Measurements from ENCODE around the gene PNMA6F.

PNMA6F gene

GRCh38 chrX:153321381-153322124 lies at the start of gene PNMA6F:
Gene PNMA6F, minus strand, starts transcription at chrX:153321767. Its CDS starts 1,093 bp downstream, at chrX:153320674.
- no peak for DNase-seq (ENCODE audit: low read depth in 2 of 3, low spot score in 1 of 3)

GRCh38 chrX:153371256-153371655 lies 49.7 kb upstream of the PNMA6F start:
- DNase-seq (ENCODE audit: low read depth in 2 of 3, low spot score in 1 of 3), result no peak

- no peak for DNase-seq (ENCODE audit: low read depth in 2 of 3, low spot score in 1 of 3)
Observed at GRCh38 chrX:153370293-153371055, 48.9 kb upstream of the PNMA6F start.

DNA sequence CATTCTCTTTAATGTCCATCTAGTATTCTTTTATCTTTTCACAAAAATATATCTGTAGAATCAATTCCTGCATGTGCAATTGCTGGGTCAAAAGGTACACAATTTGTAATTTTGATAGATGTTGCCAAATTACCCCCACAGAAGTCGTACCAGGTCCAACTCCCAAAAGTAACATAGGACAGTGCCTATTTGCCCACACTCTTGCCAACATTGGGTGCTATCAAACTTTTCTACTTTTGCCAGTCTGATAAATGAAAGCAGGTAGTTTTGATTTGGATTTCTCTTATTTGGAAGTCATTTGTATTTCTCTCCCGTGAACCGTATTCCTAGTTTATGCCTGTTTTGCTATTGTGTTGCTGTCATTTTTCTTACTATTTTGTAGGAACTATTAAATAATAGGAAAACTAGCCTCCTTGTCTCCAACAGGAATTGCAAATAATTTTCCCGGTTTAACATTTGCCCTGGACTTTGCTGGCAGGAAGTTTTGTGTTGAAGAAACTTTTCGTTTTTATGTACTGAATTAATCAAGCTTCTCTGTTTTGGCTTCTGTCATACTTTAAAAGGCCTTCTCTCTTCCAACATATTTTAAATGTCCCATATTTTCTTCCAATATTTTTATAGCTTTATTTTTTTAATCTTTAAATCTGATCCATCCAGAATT lies 45.4 kb upstream of the PNMA6F start:
- DNase-seq (ENCODE audit: low read depth in 2 of 3, low spot score in 1 of 3), result no peak

- no peak for DNase-seq (ENCODE audit: low read depth in 2 of 3, low spot score in 1 of 3)
Observed at GRCh38 chrX:153366119-153366518, 44.6 kb upstream of the PNMA6F start.

- DNase-seq (ENCODE audit: low read depth in 2 of 3, low spot score in 1 of 3), result no peak
Observed at GRCh38 chrX:153365670-153366069, 44.1 kb upstream of the PNMA6F start.

GRCh38 chrX:153361781-153362397 lies 40.3 kb upstream of the PNMA6F start:
- DNase-seq (ENCODE audit: low read depth in 2 of 3, low spot score in 1 of 3), result no peak

- no peak for DNase-seq (ENCODE audit: low read depth in 2 of 3, low spot score in 1 of 3)
Observed at GRCh38 chrX:153357877-153358276, 36.3 kb upstream of the PNMA6F start.

GRCh38 chrX:153353416-153353815 lies 31.8 kb upstream of the PNMA6F start:
- DNase-seq (ENCODE audit: low read depth in 2 of 3, low spot score in 1 of 3), result no peak

- no peak for DNase-seq (ENCODE audit: low read depth in 2 of 3, low spot score in 1 of 3)
Observed at GRCh38 chrX:153352858-153353257, 31.3 kb upstream of the PNMA6F start.

GRCh38 chrX:153351981-153352380 lies 30.4 kb upstream of the PNMA6F start:
- DNase-seq (ENCODE audit: low read depth in 2 of 3, low spot score in 1 of 3), result no peak

DNA sequence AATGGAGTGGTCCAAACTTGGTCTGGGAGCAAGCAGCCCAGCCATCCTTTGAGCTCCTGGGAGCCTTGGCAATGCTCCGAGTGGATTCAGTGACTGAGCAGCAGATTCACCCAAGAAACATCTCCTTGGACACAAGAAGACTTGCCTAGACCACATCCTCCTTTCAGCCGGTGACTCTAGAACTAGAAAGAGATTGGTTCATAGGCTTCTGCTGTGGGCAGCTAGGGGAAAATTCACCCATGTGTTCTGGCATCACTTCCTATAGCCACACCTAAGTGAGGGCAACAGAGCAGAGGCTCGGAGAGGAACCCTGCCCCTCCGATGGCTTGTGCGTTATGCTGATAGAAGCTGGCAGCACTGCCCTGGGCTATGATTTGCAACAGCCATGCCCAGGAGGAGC lies 28.4 kb upstream of the PNMA6F start:
- no peak for DNase-seq (ENCODE audit: low read depth in 2 of 3, low spot score in 1 of 3)

DNA sequence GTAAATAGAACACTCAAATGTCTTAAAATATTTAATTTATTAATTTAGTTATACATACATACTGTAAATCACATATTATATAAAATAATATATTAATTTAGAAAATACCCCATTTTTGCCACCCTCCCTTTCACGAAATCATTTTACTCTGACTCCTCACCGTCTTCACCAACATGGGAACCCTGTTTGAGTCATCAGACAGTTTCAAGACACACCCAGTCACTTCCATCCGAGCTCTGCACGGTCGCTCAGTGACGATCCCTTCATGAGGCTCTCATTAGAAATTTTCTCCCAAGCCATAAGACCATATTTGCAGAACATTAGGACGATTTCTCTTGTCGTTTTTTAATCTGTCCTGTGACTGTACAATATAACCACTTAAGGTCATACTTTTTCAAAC lies 26.9 kb upstream of the PNMA6F start:
- DNase-seq (ENCODE audit: low read depth in 2 of 3, low spot score in 1 of 3), result no peak

DNA sequence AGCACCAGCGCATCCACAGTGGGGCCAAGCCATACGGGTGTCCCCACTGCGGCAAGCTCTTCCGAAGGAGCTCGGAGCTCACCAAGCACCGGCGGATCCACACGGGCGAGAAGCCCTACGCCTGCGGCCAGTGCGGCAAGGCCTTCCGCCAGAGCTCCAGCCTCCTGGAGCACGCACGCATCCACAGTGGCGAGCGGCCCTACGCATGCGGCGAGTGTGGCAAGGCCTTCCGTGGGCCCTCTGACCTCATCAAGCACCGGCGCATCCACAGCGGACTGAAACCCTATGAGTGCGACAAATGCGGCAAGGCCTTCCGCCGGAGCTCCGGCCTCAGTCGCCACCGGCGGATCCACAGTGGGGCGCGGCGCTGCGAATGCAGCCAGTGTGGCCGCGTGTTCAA lies 26.0 kb upstream of the PNMA6F start:
- DNase-seq (ENCODE audit: low read depth in 2 of 3, low spot score in 1 of 3), result no peak

DNA sequence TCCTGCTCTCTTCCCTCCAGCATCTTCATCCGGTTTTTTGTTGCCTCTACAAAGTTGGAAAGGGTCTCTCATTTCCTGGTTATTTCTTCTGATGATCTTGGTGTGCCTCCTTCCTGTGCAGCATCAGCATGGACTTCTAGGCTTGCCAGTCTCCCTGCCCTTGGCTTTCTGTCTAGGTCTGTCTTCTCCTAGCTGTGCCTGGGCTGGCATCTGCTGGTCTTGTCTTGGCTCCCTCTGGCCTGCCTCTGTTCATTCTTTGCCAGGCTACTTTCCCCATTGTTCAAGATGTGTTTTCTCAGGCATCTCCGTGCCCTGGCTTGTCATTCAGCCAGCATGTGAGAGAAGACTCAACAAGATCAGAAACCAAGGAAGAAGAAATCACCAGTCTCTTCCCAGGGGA lies 22.1 kb upstream of the PNMA6F start:
- no peak for DNase-seq (ENCODE audit: low read depth in 2 of 3, low spot score in 1 of 3)

GRCh38 chrX:153342762-153343558 lies 21.4 kb upstream of the PNMA6F start:
- no peak for DNase-seq (ENCODE audit: low read depth in 2 of 3, low spot score in 1 of 3)

DNA sequence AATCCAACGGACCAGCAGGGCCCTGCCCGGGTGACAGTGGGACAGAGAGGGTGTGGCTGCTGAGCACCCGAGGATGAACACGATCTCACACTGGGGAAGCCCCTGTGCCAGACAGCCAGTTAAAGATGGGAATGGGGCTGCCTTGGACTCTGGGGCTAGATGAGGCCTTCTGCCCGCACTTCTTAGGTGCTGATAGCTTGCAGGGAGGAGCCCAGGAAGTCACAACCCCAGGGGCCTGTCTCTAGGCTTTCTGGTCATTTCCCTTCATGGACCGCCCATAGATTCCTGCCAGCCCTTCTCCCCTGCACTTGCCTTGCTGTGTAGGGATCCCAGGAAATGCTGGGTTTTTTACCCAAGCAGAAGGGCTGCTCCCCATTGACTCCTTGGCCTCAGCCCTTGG lies 18.5 kb upstream of the PNMA6F start:
- DNase-seq (ENCODE audit: low read depth in 2 of 3, low spot score in 1 of 3), result no peak

DNA sequence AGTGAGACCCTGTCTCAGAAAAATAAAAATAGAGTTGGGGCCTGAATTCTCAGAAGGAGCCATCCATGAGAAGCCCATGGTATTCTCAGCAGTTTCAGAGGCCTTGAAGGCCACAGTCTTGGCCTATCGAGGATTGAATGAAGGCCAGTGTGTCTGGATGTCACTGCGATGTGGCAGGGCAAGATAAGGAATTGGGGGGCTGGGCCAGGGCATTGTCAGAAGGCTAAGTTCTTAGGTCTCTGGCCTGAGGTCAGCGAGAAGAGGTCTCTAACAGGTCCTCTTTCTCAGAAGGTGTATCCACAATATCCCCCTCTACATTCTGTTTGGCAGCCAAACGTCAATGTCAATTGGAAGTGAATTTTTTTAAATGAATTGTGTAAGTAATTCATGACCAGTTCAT lies 18.1 kb upstream of the PNMA6F start:
- no peak for DNase-seq (ENCODE audit: low read depth in 2 of 3, low spot score in 1 of 3)

GRCh38 chrX:153338836-153339235 lies 17.3 kb upstream of the PNMA6F start:
- DNase-seq (ENCODE audit: low read depth in 2 of 3, low spot score in 1 of 3), result no peak

DNA sequence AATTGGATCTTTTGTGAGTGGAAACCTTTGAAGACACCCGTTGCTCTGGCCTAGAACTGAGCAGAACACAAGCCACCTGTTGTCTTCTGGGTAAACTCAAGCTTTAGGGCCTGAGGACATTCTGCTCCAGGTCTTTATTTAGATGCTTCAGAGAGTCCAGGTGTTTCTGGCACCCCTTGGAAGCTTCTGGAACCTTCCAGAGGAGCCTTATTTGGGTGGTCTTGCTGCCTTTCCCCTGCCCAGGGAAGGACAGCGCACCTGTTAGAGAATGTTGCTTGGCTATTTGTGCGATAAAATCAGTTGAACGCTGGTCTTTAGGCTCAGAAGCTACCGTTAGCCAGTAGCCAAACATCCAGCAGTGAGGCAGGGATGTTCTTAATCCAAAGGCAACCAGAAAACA lies 15.4 kb upstream of the PNMA6F start:
- no peak for DNase-seq (ENCODE audit: low read depth in 2 of 3, low spot score in 1 of 3)

Data from stimulated activated CD4-positive, alpha-beta T cell treated with anti-CD3 and anti-CD28 coated beads, Interleukin-12 subunit alpha, Interleukin-12 subunit beta, amount 100 ng/mL, for 48 hours (primary cell).